ENCODE measurements around the gene GTF3C1. TPM values are rescaled to one million over a fixed set of nuclear protein-coding genes. Genes with fewer than 3 reads are reported as not detected.
"Not testable (repeated sequence)": the region's sequence is repeated elsewhere in the genome, so short reads cannot be mapped to it uniquely, and the experiment has no call there.

The GTF3C1 gene
- total and polyA plus RNA-seq, 2 of the 8 experiments (the other 6 are each of a cell fraction or from before 2014, with no cell fraction given), result 89.3 to 126 TPM

GRCh38 chr16:27433191-27433590, 116.5 kb downstream of the GTF3C1 start:
- H3K9ac ChIP-seq (replicated peaks in 1 of 4; ENCODE audit: extremely low read depth in 1 of 4, low read depth in 3 of 4, low read length in 3 of 4); H2BK120ac ChIP-seq (replicated peaks; ENCODE audit: low read depth, low read length); H3K27me3 ChIP-seq (replicated peaks in 1 of 4; ENCODE audit: control insufficient read depth in 3 of 4, extremely low read depth in 1 of 4, insufficient read depth in 3 of 4, low read length in 3 of 4); H3K18ac ChIP-seq (ENCODE audit: extremely low read depth, low read length); H3K9me3 ChIP-seq (ENCODE audit: insufficient read depth in 2 of 2, low read depth in 1 of 2, low read length in 1 of 2); FAIRE-seq; H3K4me3 ChIP-seq (ENCODE audit: extremely low read depth in 1 of 4, insufficient read depth in 2 of 4, low read depth in 3 of 4, low read length in 4 of 4); H3K56ac ChIP-seq (replicated peaks; ENCODE audit: insufficient read length, low read depth, low read length); H3K36me3 ChIP-seq (ENCODE audit: control insufficient read depth in 2 of 4, insufficient read depth in 4 of 4, low read length in 3 of 4); POLR2A ChIA-PET (ENCODE audit: partially characterized antibody); H4K91ac ChIP-seq (replicated peaks; ENCODE audit: insufficient read length, low read length); H2AFZ ChIP-seq (ENCODE audit: low read length); H4K20me1 ChIP-seq (replicated peaks in 1 of 2; ENCODE audit: control insufficient read depth in 1 of 2, insufficient read depth in 2 of 2, low read length in 2 of 2); H3K79me1 ChIP-seq (ENCODE audit: low read depth, low read length); H2BK15ac ChIP-seq (ENCODE audit: low read length); H3K4ac ChIP-seq (replicated peaks; ENCODE audit: insufficient read length, low read depth, low read length); H3K4me1 ChIP-seq (replicated peaks in 1 of 4; ENCODE audit: control insufficient read depth in 3 of 4, insufficient read depth in 4 of 4, low read length in 3 of 4); H3K23me2 ChIP-seq (ENCODE audit: low read depth, low read length); H3K79me2 ChIP-seq (ENCODE audit: control insufficient read depth in 1 of 2, insufficient read depth in 2 of 2, low read length in 2 of 2); H2BK20ac ChIP-seq (ENCODE audit: low read length); H2AK5ac ChIP-seq (ENCODE audit: low read depth, low read length); H2BK12ac ChIP-seq (ENCODE audit: low read depth, low read length); H3K14ac ChIP-seq (ENCODE audit: insufficient read length); H4K8ac ChIP-seq (ENCODE audit: extremely low read depth, insufficient read depth, low read length); H3K23ac ChIP-seq (ENCODE audit: insufficient read length); H2BK5ac ChIP-seq (ENCODE audit: low read depth, low read length); H3K4me2 ChIP-seq (ENCODE audit: insufficient read depth in 1 of 2, low read depth in 2 of 2, low read length in 2 of 2); H3K27ac ChIP-seq (ENCODE audit: low read depth, low read length); H4K5ac ChIP-seq (ENCODE audit: insufficient read length, low read depth, low read length): not testable (repeated sequence)
- CTCF ChIA-PET (ENCODE audit: partially characterized antibody), result interaction anchor here (0.7 to 1.2 kb wide), 2 partner anchors 18 to 203 kb away, joined by 3 to 4 read pairs; no protein-coding TSS in a partner anchor
- WGBS, 2 experiments (ENCODE audit: extremely low coverage in 1 of 2, insufficient coverage in 1 of 2, insufficient read length in 1 of 2, insufficient replicate concordance in 2 of 2, low coverage in 1 of 2, low lambda C conversion rate in 2 of 2, missing lambda C conversion rate in 1 of 2), result 90% methylated on average over 5 of the region's 5 CpGs; no CpG with 5 or more reads in 1 of the 2 experiments
- DNase-seq (ENCODE audit: low read depth in 1 of 2, low spot score in 2 of 2), result peak in 1 of 2 experiments; percentile 14
